NCI-H82 treated with DMSO at 0.1 percent for 48 hours (cell line): Measurements from ENCODE around the gene HOXA13.

Experiments used
- DNase-seq: peaks from one replicate; lab custom pipeline; 2025; ENCODE audit not compliant: unreplicated experiment; lab: John Stamatoyannopoulos, UW

HOXA13 gene

DNA sequence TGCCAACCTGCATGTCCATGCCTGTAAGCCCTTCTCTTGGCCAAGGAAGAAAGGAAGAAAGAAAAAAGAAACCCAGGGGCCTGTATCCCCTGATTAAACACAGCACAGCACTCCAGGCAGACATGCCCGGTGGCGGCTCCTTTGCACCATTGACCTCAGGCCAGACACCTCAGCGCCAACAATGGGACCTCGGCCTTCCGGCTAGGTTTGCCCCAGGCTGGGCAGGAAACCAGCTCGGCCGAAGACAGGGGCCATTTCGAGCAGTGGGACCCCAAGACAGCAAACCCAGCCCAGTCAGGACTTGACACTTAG is 28.6 kb downstream of the HOXA13 start:
- no peak for DNase-seq

DNA sequence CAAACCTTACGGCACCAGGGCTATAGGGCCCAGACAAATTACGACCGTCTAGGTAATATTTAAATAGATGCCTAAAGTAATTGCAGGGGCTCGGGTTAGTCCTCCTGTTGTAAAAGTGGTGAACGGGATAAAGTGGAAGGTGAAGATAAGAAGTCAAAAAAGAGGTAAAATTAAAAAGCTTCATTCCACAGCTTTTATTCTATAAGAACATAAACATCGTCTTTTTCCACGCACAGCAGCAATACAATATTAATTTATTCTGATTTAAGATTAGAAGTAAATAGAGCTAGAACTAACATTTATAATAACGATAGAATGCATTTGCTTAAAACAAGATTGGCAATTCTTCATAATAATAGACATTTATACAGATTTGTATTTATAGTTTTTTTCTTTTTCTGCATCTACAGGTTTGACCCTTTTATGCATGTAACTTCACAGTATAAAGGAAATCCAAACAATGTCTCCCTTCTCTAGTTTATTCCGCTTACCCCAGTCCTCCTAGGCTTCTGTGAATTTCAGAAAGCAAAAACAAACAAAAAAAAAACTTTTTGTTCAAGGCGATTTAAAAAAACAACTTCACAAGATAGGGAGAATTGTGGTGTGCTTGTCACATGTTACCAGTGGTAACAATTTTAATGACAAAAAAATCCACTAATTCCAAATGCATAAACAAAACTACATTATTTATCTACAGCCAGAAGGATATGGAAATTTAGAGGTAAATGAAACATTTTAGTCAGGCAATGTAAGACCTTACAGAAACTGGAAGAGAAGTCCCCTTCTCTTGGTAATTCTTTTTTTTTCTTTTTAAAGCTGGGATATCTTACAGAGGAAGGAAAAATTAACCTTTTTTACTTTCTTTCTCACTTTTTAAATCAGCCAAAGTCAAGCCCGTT is 29.2 kb downstream of the HOXA13 start:
- DNase-seq = no peak

DNA sequence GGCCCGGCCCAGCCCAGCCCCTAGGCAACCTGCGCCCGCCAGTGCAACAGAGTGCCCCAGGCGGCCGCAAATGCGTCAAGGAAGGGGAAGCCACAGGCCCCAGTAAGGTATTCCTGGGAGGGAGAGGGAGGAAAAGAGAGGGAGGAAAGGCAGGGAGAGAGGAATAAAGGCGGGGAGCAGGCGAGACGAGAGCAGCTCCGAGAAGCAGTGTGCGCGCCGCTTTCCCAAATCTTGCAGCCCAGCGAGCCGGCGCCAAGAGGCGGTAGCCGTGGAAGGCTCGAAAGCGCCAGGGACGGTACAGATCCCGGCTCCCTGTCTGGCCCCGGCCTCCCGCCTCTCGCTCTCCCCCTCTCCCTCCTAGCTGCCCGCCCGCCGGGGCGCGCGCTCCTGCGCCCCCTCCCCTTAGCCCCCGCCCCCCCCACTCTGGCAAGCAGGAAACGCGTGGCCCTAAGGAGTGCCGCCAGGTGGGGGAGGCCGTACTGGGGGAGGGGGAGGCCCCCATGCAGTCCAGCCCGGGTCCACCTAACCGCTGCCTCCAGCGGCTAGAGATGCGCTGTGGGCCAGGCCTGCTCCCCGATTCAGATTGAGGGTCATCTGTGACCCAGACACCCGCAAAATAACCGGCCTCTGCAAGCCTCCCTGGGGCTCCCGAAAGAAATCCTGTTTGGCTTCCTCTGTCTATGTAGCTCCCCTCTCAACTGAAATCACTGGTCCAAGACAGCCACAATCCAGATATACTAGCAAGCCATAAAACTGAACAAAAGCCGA is 30.0 kb downstream of the HOXA13 start:
- no peak for DNase-seq

DNA sequence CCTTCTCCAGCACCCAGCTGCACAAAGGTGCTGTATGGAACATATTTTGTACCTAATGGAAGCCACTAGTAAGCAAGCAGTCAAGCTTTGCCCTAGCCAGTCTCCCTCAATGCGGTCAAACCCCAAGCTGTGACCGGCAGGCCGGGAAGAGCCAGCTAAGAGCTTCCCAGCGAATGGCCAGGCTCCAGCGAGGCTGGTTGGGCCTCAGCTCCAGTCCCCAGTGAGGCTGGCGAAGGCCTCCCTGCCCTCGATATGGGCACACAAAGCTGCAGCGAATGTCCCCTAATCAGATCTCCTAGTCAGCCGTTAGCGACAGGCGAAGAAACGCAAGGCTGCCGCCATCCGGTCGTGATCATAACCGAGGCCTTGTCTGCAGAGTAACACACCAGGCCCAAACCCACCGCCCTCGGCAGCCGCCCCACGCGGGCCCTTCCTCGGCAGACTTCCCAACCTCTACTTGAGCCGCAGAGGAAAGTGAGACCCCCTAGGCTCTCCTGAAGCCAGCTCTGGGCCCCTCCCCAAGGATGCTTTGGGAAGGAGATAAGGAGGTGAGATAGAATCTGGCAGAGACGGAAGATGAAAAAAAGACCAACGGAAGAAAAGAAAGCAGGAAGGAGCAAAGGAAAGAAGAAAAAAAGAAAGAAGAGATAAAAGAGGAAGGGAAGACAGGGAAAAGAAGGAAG is 31.5 kb downstream of the HOXA13 start:
- DNase-seq = no peak

DNA sequence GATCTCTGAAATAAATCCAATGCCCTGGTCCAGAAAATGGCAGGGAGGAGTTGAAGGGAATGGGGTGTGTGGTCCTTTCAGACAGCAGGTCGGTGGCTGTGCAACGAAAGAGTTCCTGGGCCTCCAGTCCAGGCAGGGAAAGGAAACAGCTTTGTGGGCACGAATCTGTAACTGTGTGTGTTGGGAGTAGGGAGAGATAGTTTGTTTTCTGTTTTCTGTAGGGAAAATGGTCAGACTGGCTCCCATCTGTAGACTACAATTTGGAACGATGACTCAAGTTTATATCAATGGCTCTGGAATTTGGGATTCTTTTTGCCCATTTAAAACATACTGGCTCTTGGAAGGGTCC is 32.0 kb downstream of the HOXA13 start:
- no peak for DNase-seq

GRCh38 chr7:27166531-27167505 is 33.1 kb downstream of the HOXA13 start:
- no peak for DNase-seq

DNA sequence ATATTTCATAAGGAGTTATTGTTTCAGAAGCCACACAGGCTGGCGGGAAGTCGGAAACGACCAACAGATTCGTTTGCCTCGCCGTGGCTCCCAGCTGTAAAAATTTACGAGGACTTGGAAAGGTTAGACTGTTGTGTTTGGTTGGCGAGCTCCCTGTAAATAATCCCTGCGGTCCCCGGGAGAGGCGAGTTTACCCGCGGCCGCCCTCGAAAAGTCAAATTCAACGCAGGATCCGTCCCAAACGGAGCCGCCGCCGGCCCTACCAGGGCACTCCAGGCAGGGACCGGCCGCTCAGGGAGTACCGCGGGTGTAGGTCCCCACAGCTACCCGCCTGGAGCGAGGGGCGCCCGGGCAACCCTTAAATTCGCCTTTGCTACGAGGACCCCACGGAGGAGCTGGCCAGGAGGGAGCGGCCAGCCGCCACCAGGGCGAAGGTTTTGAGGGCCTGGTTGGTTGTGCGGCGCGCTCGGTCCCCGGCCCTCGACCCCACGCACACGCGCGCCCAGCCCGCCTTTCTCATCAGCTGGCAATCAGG is 33.8 kb downstream of the HOXA13 start:
- DNase-seq = no peak

DNA sequence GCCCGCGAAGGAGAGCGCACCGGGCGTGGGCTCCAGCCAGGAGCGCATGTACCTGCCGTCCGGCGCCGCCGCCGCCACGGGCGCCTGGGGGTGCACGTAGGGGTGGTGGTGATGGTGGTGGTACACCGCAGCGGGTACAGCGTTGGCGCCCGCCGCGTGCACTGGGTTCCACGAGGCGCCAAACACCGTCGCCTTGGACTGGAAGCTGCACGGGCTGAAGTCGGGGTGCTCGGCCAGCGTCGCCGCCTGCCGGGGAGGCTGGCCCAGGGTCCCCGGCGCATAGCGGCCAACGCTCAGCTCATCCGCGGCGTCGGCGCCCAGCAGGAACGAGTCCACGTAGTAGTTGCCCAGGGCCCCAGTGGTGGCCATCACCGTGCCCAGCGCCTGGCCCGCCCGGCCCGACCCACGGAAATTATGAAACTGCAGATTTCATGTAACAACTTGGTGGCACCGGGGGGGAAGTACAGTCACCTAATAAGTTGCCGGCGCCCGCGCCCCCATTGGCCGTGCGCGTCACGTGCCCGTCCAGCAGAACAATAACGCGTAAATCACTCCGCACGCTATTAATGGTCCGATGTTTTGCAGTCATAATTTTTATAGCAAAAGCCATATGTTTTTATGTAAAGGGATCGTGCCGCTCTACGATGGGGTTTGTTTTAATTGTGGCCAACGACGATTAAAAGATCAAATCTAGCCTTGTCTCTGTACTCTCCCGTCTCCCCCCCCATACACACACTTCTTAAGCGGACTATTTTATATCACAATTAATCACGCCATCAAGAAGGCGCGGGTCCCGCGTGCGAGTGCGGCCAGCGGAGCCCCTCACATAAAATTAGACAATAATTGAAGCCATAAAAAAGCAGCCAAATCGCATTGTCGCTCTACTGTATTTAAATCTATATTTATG is 34.5 kb downstream of the HOXA13 start, which contains the start of gene HOXA9:
Gene HOXA9, minus strand, starts transcription at position 449 of the 907 bp plus-strand sequence. Its CDS starts 80 bp downstream, at position 369.
- DNase-seq = no peak

- DNase-seq = no peak
Observed at GRCh38 chr7:27164367-27165088, 35.4 kb downstream of the HOXA13 start.

GRCh38 chr7:27164045-27164366 is 35.9 kb downstream of the HOXA13 start:
- no peak for DNase-seq

- no peak for DNase-seq
Observed at GRCh38 chr7:27163288-27164044, 36.4 kb downstream of the HOXA13 start.

DNA sequence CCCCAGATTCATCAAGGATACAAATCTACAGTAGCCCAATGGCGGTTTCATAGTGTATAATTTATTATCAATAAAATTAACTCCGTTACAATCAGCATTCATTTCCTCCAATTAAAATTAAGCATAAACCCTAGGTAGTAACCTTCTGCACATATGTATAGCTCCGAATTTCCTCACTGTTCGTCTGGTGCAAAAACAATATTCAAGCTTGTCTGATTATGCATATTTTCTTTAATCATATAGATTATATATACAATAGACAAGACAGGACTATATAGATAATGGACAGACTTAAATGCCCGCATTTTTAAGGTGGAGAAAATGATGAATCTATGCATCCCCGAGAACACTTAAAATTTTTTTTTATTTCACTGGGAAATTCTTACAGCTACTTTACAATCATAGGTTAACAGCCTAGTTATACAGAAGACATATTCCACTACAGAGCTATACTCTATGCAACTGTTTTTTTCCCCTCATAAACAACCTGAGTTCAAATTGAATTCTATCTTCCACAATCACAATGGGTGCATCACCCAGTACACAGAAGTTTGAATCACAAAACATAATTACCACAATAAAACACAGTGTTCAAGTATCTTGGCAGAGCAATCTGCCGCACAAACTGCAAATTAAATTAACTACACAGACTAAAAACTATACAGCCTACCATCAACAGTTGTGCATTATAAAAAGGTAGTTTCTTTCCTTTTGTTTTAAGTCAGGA is 37.2 kb downstream of the HOXA13 start:
- DNase-seq = no peak

- DNase-seq = no peak
Observed at GRCh38 chr7:27161721-27162560, 38.0 kb downstream of the HOXA13 start.

GRCh38 chr7:27161214-27161720 is 38.6 kb downstream of the HOXA13 start:
- no peak for DNase-seq

DNA sequence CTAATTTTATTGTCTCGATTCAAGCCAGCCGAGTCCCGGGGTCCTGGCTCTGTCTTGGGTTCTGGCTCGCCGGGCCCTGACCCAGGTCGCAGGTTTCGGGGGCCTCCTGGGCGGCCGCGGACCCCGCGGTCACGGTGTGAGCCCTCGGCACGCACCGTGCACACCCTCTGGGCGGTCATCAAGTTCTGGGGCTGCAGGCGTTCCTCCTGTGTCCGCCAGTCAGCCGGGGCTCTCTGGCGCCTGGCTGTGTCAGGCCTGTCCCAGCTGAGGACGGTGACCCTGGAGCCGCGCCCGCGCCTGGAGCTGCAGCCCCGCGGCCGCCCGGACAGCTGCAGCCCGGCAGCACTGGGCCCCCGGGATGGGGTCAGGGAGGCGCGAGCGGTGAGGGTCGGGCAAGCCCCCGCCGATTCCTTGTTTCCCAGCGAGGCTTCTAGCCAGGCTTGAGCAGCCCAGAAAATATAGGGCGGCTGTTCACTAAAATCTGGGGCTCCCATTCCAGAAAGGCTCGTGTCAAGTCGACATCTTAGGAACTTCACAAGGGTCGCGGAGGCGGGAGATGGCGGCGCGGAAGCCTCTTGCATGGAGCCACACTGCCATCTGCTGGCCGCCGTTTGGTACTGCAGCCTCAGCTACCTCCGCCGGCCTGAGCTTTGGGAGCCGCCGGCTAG is 39.2 kb downstream of the HOXA13 start:
- DNase-seq = peak; percentile 38

DNA sequence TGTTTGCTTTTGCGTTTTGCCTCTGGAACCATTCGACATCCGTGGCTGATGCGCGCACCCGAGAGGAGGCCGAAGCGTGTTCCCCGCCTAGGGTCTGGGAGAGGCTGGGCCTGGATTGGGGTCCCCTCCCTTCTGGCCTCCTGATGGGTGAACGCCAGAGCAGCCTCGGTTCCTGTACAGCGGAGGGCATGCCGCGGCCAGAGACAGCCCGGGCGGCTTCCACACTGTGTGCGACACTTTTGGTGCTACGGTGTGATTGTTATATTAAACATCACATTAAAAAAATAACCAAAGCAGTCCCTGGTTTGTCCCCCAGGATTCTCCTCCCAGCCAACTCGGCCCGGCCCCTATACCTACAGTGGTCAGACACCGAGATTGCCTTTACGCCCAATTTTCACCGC is 39.7 kb downstream of the HOXA13 start:
- DNase-seq = no peak
